ENCODE results near the gene ECE2. TPM values are rescaled to one million over a fixed set of nuclear protein-coding genes. Genes with fewer than 3 reads are reported as not detected.
"Not testable (repeated sequence)": the region's sequence is repeated elsewhere in the genome, so short reads cannot be mapped to it uniquely, and the experiment has no call there.

Gene ECE2
- total RNA-seq, 1 donor from 2014 or later = not detected

DNA sequence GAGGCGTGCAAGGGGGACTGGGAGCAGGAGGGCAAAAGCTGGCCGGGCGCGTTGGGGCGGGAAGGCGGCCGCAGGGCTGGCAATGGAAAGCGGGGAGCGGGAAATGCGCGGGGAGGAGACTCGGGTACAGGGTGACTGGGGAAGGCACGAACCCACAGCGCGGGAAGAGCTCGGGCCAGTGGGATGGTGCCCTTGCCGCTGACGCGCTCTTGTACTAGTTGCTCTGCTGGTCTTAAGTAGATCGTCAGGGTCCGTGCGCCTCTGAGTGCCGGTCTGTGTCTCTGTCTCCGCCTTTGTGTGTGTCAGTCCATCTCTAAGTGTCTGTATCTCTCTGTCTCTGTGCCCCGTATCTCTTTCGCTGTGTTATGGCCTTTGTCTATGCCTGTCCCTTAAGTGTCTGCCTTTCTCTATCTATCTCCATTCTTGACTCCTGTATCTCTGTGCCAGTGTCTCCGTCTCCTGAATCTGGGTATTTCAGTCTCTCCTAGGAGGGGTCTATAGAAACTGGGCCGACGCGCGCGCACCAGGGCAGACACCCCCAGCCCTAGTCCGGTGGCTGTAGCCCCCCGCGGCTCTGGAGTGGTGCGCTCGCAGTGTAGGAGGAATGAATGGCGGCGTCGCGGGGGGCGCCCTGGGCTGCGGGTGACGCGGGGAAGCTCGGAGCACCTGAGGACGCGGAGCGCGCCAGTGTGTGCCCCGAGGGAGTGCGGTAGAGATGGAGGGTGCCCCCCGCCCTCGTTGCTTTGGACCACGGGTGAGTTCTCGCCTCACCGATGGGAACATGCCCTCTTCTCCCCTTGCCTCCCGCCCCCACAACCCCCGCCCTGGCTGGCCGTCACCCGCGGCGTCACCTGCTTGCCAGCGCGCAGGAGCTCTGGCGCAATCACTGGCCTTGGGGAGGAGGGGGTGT, 13.7 kb upstream of the ECE2 start:
- DNase-seq (ENCODE audit: extremely low read depth, low read depth, low spot score) = no peak

DNA sequence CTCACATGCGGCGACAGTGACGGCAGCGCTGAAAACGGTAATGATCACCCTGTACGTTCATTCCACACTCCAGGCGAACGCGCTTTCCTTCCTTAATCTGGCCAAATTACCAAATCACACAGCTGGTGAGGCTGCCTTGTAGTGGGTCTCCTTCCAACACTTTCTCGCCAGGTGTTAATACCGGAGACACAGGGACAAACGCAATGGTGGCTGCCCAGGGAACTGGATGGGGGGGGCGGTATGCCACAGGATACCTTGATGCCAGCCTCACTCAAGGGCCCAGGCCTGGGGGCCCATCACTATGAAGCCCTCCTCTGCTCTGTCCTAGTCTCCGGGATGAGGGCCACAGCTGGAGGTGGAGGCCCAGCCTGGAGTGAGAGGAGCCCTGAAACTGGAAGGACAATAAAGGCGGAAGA, 13.1 kb upstream of the ECE2 start:
- DNase-seq (ENCODE audit: extremely low read depth, low read depth, low spot score) = no peak

DNA sequence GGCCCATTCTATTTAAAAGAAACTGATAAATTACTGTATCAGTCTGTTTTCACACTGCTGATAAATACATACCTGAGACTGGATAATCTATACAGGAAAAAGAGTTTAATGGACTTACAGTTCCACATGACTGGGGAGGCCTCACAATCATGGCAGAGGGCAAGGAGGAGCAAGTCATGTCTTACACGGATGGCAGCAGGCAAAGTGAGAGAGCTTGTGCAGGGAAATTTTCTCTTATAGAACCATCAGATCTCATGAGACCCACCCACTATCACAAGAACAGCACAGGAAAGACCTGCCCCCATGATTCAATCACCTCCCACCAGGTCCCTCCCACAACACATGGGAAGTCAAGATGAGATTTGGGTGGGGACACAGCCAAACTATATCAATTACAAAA, 8.6 kb upstream of the ECE2 start:
- not testable (repeated sequence) for DNase-seq (ENCODE audit: extremely low read depth, low read depth, low spot score)

DNA sequence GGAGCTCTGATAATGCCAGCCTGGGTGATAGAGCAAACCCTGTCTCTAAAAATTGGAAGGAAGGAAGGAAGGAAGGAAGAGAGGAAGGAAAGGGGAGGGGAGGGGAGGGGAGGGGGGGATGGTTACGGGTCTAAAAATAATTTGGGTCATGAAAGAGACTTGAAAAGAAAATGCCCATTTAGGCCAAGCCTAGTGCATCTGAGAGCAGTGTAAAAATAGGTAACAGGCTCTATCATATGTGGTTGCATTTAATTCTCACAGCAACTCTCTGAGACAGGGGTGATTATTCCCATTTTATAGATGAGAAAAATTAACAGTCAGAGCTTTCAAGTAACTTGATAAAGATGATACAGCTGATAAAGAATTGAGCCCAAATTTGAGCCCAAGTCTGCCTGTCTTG, 3.6 kb upstream of the ECE2 start:
- no peak for DNase-seq (ENCODE audit: extremely low read depth, low read depth, low spot score)

DNA sequence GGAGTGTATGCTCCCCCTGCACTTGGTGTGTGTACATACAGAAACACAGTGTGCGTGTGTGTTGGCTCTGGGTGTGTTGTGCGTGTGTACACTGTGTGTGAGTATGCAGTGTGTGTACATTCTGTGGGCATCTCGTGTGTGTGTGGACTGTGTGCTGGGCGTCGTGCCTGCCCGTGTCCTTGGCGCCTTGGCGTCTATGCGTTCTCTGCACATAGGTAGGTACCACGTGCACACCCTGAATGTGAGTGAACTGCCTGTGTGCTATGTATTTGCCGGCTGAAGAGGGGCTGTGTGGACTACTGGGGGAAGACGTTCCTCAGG, 481 bp upstream of the ECE2 start:
- no peak for DNase-seq (ENCODE audit: extremely low read depth, low read depth, low spot score)

DNA sequence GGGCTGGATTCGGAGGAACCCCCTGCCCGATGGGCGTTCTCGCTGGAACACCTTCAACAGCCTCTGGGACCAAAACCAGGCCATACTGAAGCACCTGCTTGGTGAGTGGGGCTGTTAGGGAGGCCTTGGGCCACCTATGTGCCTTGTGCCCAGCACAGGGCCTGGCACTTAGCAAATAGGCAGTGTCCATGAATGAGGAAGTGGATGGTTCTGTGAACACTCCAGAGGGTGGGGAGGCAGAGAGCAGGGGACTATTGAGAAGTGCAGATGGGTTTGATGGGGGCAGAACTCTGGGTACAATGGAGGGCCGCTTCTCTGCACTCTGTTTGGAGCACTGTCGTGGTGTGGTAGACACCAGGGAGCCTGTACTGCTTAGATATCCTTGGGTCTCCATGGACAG, 1.5 kb downstream of the ECE2 start:
- no peak for DNase-seq (ENCODE audit: extremely low read depth, low read depth, low spot score)

DNA sequence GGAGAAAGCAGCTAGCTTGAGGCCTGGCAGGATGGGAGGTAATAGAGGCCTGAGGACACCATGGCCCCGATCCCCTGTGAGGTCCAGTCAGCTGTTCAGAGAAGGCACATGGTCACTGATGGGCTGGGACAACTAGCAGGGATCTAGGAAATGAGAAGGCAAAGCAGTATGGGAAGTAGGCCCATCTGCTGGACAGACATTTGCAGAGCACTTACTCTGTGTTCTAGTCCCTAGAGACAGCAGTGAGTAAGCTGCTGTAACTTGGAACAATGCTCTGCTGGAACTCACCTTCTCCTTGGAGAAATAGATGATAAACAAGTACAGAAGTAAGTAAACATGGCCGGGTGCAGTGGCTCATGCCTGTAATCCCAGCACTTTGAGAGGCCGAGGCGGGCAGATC, 7.1 kb downstream of the ECE2 start:
- no peak for DNase-seq (ENCODE audit: extremely low read depth, low read depth, low spot score)

DNA sequence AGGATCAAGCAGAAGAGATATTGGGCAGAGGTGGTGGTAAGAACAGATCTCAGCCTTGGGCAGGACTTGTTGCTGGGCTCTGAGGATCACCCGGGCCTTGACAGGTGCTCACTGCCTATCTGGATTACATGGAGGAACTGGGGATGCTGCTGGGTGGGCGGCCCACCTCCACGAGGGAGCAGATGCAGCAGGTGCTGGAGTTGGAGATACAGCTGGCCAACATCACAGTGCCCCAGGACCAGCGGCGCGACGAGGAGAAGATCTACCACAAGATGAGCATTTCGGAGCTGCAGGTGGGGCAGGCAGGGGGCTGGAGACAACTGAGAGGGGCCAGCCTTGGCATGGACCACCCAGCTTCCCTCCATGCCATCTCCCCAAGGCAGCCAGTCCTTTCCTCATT, 7.9 kb downstream of the ECE2 start:
- no peak for DNase-seq (ENCODE audit: extremely low read depth, low read depth, low spot score)

DNA sequence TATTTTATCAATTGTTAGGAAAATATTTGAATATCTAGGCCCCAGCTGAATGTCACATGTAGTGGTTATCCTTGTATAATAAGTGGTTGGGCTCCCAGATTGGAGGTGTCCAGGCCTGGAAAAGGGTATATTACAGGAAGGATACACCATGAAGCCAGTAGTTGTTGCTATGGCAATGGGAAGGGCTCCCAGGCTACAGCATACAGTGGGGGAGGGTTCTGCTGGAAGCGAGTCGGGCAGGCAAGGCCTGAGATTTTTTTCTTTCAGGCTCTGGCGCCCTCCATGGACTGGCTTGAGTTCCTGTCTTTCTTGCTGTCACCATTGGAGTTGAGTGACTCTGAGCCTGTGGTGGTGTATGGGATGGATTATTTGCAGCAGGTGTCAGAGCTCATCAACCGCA, 8.9 kb downstream of the ECE2 start:
- no peak for DNase-seq (ENCODE audit: extremely low read depth, low read depth, low spot score)

DNA sequence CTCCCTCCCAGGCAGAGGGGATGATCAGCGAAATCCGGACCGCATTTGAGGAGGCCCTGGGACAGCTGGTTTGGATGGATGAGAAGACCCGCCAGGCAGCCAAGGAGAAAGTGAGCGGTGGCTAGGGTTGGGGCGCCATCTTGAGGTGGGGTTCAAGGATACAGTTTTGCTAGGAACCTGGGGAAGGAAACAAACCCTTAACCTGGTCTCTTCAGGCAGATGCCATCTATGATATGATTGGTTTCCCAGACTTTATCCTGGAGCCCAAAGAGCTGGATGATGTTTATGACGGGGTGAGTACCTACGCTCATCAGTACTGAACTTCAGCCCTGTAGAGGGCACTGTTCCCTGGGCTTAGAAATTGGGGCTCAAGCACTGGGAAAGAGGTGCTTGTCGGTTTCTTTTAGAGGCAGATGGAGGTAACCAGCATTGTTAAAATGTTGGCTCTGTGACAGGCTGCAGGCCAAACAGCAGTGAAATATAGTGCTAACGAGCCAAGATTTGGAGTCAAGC, 13.7 kb downstream of the ECE2 start:
- no peak for DNase-seq (ENCODE audit: extremely low read depth, low read depth, low spot score)

DNA sequence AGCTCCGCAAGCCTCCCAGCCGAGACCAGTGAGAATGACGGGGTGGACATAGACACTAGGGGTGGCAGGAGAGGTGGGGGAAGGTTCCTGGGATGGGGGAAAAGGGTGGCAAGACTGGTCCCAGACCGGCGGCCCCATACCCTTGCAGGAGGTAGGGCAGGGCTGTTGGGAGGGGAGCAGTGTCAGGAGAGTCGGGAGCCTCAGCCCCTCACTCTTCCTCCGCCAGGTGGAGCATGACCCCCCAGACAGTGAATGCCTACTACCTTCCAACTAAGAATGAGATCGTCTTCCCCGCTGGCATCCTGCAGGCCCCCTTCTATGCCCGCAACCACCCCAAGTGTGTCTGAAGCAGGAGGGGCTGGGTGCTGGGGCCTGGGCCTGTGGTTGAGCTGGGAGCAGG, 14.5 kb downstream of the ECE2 start:
- DNase-seq (ENCODE audit: extremely low read depth, low read depth, low spot score) = no peak

DNA sequence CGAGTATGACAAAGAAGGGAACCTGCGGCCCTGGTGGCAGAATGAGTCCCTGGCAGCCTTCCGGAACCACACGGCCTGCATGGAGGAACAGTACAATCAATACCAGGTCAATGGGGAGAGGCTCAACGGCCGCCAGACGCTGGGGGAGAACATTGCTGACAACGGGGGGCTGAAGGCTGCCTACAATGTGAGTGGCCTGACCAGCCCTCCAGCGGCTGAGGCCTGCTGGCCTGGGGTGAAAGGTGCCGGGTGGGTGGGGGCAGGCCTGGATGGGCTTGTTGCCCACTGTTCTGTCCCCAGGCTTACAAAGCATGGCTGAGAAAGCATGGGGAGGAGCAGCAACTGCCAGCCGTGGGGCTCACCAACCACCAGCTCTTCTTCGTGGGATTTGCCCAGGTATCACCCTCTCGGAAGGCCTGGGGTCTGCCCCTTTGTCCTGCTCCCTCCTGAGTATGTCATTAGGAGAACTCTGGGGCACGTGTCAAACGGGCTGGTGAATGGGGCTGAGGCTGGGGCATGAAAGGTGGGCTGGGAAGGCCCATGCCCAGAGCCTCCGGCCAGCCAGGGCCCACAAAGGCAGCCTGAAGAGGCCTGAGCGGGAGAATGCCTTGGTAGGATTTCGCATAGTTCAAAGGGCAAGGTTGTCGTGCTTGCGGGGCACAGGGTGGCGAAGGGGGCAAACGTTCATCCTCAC, 15.4 kb downstream of the ECE2 start:
- DNase-seq (ENCODE audit: extremely low read depth, low read depth, low spot score) = no peak

DNA sequence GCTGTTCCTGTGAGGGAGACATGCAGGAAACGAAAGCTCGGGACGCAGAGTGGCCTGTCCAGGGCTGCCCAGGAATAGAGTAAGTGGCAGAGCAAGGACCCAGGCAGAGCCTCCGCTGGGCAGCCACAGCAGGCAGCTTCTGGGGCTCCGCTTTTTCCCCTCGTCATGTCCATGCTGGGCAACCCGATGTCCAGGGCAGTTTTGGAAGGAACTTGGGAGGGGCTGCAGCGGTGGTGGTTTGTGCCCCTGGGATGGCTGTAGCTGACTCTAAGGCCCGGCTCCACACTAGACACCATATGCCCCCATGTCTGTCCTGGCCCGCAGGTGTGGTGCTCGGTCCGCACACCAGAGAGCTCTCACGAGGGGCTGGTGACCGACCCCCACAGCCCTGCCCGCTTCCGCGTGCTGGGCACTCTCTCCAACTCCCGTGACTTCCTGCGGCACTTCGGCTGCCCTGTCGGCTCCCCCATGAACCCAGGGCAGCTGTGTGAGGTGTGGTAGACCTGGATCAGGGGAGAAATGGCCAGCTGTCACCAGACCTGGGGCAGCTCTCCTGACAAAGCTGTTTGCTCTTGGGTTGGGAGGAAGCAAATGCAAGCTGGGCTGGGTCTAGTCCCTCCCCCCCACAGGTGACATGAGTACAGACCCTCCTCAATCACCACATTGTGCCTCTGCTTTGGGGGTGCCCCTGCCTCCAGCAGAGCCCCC, 16.1 kb downstream of the ECE2 start:
- no peak for DNase-seq (ENCODE audit: extremely low read depth, low read depth, low spot score)

DNA sequence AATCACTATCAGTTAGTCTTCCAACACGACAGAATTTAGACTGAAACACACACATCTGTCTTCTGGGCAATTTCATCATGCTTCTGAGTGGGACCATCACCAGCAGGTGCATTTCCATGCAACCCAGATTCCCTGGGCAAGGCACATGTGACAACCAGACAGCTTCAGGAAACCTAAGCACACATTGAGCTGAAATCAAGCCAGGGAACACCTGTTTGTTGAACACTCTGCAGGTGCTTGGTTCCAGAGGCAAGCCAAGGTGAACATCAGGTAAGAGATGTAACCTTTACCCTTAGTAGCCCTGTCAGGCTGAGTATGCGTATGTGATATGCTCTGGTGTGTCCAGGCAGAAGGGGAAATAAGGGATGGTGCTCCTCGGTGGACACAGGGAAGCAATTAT, 19.9 kb downstream of the ECE2 start:
- DNase-seq (ENCODE audit: extremely low read depth, low read depth, low spot score) = no peak

DNA sequence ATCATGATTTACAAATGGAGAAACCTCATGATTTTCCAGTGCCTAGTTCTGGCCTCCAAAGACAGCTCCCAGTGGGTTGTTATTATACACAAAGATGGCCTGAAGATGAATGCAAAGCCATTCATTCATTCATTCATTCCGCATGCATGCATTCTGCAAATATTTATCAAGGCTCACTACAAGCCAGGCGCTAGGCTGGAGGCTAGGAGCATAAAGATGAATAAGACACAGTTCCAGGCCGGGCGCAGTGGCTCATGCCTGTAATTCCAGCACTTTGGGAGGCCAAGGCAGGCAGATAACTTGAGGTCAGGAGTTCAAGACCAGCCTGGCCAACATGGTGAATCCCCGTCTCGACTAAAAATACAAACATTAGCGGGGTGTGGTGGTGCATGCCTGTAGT, 20.8 kb downstream of the ECE2 start:
- DNase-seq (ENCODE audit: extremely low read depth, low read depth, low spot score) = no peak

DNA sequence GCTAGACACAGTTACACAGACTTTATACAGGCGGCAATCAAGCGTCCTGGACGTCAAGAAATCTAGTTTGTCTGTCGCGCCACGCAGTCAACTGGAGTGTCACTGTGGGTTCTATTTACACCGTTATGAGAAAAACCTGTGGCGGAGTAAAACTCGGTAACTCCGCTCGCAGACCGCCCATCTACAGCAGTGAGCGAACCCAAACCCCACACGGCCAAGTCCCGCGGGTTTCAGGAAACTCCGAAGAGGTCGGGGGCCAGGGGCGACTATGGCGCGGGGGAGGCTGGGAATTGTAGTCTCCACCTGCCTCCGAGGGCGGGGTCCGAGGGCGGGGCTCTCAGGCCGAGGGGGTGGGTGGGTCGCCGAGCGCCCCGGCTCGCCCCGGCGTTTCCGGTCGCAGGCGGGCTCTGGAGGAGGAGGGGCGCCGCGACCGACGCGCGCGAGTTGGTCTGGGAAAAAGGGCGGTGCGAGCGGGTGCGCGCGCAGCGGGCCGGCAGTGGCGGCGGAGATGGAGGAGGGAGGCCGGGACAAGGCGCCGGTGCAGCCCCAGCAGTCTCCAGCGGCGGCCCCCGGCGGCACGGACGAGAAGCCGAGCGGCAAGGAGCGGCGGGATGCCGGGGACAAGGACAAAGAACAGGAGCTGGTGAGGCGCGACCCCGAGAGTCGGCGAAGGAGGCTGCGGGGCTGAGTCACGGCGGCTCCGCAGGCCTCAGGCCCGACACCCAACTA, 23.1 kb downstream of the ECE2 start, which contains the start of gene PSMD2:
TSS of gene PSMD2 (plus strand) at position 483 of the 729 bp plus-strand sequence. CDS start at position 509, 26 bp downstream.
- DNase-seq (ENCODE audit: extremely low read depth, low read depth, low spot score) = no peak

DNA sequence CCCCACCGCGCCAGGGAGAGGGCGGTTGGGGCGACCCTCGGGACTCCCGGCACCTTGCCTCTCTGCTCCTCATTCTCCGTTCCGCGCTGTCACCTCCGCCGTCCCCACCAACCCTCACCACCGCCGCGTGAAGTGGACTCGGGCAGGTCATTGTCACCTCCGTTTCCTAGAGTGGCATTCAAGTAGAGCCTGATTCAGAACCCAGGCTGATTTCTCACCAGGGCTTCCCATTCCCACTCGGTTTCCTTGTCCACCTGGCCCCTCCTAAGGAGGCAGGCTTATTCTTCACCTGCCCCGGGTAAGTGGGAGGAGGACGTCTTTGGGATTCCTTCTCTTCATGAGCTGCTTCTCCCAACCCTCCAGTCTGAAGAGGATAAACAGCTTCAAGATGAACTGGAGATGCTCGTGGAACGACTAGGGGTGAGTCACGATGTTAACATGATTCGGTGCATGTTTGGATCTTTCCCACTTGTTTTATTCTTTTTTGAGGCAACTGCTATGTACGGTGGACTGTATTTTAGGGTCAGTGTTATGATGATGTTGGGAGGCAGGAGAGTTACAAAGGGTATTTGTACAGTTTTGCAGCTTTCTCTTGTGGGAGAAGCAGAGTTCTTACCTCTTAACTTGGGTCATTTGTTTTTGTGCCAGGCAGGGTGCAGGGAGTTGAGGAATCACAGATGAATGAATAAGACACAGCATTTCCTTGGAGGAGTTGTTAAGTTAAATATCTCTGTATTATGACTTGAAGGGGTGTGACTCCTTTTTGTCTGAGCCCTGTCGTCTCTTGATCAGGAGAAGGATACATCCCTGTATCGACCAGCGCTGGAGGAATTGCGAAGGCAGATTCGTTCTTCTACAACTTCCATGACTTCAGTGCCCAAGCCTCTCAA, 23.9 kb downstream of the ECE2 start:
- no peak for DNase-seq (ENCODE audit: extremely low read depth, low read depth, low spot score)

DNA sequence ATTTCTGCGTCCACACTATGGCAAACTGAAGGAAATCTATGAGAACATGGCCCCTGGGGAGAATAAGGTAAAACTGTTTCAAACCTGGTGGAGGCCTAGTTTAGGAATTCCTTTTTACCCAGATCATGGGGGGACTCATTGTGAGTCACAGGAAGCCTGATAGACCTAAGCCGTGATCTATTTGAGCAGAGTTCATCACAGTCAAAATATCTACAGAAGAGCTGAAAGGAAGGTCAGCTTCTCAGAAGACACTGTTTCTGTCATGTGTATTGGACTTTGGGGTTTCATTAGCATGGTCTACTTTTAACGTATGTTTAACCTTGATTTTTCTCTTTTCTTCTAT, 24.5 kb downstream of the ECE2 start:
- no peak for DNase-seq (ENCODE audit: extremely low read depth, low read depth, low spot score)

DNA sequence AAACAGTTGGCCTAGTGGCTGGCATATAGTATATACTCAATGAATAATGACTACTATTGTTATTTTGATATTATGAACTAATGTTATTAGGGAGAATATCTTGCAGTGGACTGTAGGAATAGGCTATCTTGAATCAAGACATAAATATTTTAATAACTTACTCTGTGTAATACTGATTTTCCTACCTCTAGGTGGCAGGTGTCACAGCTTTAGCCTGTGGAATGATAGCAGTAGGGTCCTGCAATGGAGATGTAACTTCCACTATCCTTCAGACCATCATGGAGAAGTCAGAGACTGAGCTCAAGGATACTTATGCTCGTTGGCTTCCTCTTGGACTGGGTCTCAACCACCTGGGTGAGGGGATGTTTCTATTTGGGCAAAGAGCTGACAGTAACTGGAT, 29.8 kb downstream of the ECE2 start:
- DNase-seq (ENCODE audit: extremely low read depth, low read depth, low spot score) = no peak
